GM23248 (cell line): ENCODE measurements around the gene SETBP1. TPM values are rescaled to one million over a fixed set of nuclear protein-coding genes. Genes with fewer than 3 reads are reported as not detected.
A peak's percentile ranks its signal among the peaks of the same experiment; 100 is the strongest.

Source experiments
- DNase-seq: peaks from one replicate; pipeline ENCODE4 v3.0.0-alpha.2; 2015
- H2AFZ ChIP-seq: fragments of 200-600 bp; sonication (generic); 2 replicates; pipeline ENCODE4 v1.6.1; 2016; ENCODE audit warnings: antibody characterized with exemption
- H3F3A ChIP-seq: fragments of 200-600 bp; sonication (generic); 2 replicates; pipeline ENCODE4 v1.6.1; 2016; ENCODE audit warnings: mild to moderate bottlenecking, antibody characterized with exemption, mixed run types; ENCODE audit not compliant: insufficient read depth
- H3K27ac ChIP-seq: fragments of 200-600 bp; sonication (generic); 2 replicates; pipeline ENCODE4 v1.5.1; 2016; ENCODE audit warnings: mild to moderate bottlenecking
- H3K27me3 ChIP-seq: fragments of 200-600 bp; sonication (generic); replicated peaks from 2 replicates; pipeline ENCODE4 v1.6.1; 2016; ENCODE audit warnings: mild to moderate bottlenecking; ENCODE audit not compliant: insufficient read depth
- H3K36me3 ChIP-seq: fragments of 200-600 bp; sonication (generic); 2 replicates; pipeline ENCODE4 v1.6.1; 2016; ENCODE audit warnings: low read depth, mild to moderate bottlenecking
- H3K4me1 ChIP-seq: fragments of 200-600 bp; sonication (generic); 2 replicates; pipeline ENCODE4 v1.6.1; 2016; ENCODE audit warnings: mild to moderate bottlenecking; ENCODE audit not compliant: insufficient read depth
- H3K4me2 ChIP-seq: fragments of 200-600 bp; sonication (generic); one replicate; pipeline ENCODE4 v1.6.1; 2016; ENCODE audit warnings: mild to moderate bottlenecking; ENCODE audit not compliant: unreplicated experiment
- H3K4me3 ChIP-seq: fragments of 200-600 bp; sonication (generic); 2 replicates; pipeline ENCODE4 v1.5.1; 2016; ENCODE audit warnings: mild to moderate bottlenecking
- H3K79me2 ChIP-seq: fragments of 200-600 bp; sonication (generic); 2 replicates; pipeline ENCODE4 v1.6.1; 2016; ENCODE audit warnings: mild to moderate bottlenecking; ENCODE audit not compliant: insufficient read depth
- H3K9ac ChIP-seq: fragments of 200-600 bp; sonication (generic); 2 replicates; pipeline ENCODE4 v1.6.1; 2016; ENCODE audit warnings: mild to moderate bottlenecking
- H3K9me2 ChIP-seq: fragments of 200-600 bp; sonication (generic); 2 replicates; pipeline ENCODE4 v1.6.1; 2016; ENCODE audit warnings: mixed run types, mild to moderate bottlenecking, moderate library complexity; ENCODE audit not compliant: insufficient read depth
- H3K9me3 ChIP-seq: fragments of 200-600 bp; sonication (generic); one replicate; pipeline ENCODE4 v1.6.1; 2017; ENCODE audit warnings: low read depth
- H4K20me1 ChIP-seq: fragments of 200-600 bp; sonication (generic); 2 replicates; pipeline ENCODE4 v1.6.0; 2016; ENCODE audit not compliant: insufficient read depth
- EZH2 ChIP-seq: fragments of 200-600 bp; sonication (generic); IDR thresholded peaks from 2 replicates; pipeline ENCODE4 v1.6.1; 2018; ENCODE audit warnings: antibody characterized with exemption, mild to moderate bottlenecking; ENCODE audit not compliant: insufficient read depth, poor library complexity, severe bottlenecking
- EZH2phosphoT487 ChIP-seq: fragments of 200-600 bp; sonication (generic); IDR thresholded peaks from 2 replicates; pipeline ENCODE4 v1.6.1; 2018; ENCODE audit warnings: antibody characterized with exemption, moderate library complexity, mild to moderate bottlenecking, low read depth; ENCODE audit not compliant: insufficient read depth
- WGBS, 2 experiments: methylation state at CpG; one replicate each; pipeline ENCODE4 v1.1.6; 2015 to 2017; ENCODE audit warnings: low lambda C conversion rate in 2 of 2, low coverage in 1 of 2; ENCODE audit errors: missing lambda C conversion rate in 2 of 2; 5-methylcytosine and 5-hydroxymethylcytosine counted together
- in situ Hi-C: fragments of 300-500 bp; cut with MboI; formaldehyde crosslinking; loops from 2 replicates; pipeline ENCODE4 v1.15.0; 2020
- polyA plus RNA-seq: library from polyadenylated mRNA; unstranded; fragments of >200 nt; fragmentation: Nextera tagmentation; extraction: Ambion mirVana; gene quantifications from 2 replicates; pipeline ENCODE4 v1.2.1, GENCODE V29; 2016
- total RNA-seq: library from RNA; depleted of rRNA; stranded (reverse); fragments of >200 nt; shearing (Covaris generic); gene quantifications from 2 replicates; pipeline ENCODE4 v1.2.3, GENCODE V29; 2014

SETBP1 gene
- total and polyA plus RNA-seq, 2 experiments from 2014 or later = 1.3 to 4.1 TPM

DNA sequence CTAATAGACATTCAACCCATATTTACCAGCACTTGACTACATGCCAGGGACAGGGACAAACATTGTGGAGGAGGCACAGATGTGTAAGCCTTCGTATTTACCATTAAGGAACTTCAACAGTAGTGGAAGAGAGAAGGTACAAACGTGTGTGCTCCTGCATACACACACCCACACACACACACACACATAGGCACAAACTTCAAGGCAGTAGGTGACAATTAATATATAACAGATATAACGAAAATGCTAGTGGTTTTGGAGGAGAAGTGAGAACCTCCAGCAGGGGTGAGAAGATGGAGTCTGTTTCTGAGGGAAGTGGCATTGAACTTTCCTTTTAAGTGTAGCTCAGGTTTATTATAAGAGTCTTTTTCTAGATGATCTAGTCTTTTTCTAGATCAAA is 231.1 kb downstream of the SETBP1 start:
- Histone ChIP-seq H3F3A (peaks cover 11% of the 10 kb centered on the region; the same call in 1 of the 2 replicates), H3K27me3 (no peaks in the 10 kb centered on the region), H3K4me2 (no peak overlapping the region), H4K20me1 (no peaks in the 10 kb centered on the region), H3K4me3 (no peak overlapping the region), H2AFZ (no peak overlapping the region), H3K9me3 (no peaks in the 10 kb centered on the region), H3K79me2 (no peaks in the 10 kb centered on the region), H3K27ac (no peak overlapping the region), H3K4me1 (peaks cover 16% of the 10 kb centered on the region), H3K9me2 (no peaks in the 10 kb centered on the region), H3K36me3 (no peaks in the 10 kb centered on the region), H3K9ac (no peak overlapping the region)
- 85 to 89% methylated on average over 3 of the region's 3 CpGs for WGBS, 2 experiments
- in situ Hi-C loops = loop anchor here (25.0 kb wide), 1 partner anchor 301 kb away; no protein-coding TSS in a partner anchor
- no peak for DNase-seq
- no peak for TF ChIP-seq EZH2phosphoT487
- no peak for TF ChIP-seq EZH2

DNA sequence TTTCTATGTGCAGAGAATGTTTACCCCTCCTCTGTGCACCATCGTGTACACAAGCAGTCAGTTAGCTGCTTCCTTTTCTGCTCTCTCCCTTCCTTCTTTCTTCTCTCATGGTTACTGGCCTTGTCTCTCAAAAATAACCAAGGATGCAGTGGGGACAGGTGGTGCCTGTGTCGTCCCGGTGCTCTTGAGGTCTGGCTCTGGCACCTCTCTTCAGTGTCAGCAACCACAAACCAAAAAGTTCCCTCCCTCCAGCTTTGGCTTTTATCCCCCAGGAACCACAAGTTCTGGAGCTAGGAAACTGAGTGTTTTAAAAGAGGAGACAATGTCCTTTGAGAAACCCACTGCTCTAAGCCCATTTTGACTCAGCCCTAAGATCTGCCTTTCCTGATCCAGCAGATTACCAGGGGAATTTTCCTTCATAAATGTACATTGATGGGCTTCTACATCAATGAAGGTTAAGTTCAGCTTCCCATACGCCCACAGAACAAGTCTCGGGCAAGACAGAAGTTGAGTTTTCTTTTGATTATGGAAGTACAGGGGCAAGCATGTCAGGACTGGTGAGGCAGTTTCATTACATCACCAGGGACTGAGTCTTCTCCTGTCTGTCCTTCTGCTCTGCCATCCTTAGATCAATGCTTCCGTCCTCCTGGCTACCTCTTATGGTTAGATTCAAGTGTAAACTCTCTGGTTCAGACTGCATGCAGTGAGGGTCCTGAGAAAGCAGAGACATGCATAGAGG is 232.2 kb downstream of the SETBP1 start:
- Histone ChIP-seq H4K20me1 (no peaks in the 10 kb centered on the region), H3K27me3 (no peaks in the 10 kb centered on the region), H3K4me1 (peaks cover 26% of the 10 kb centered on the region), H2AFZ (no peak overlapping the region), H3K27ac (no peak overlapping the region), H3K79me2 (no peaks in the 10 kb centered on the region), H3K36me3 (no peaks in the 10 kb centered on the region), H3K4me2 (no peak overlapping the region), H3K9me3 (no peaks in the 10 kb centered on the region), H3K9ac (no peak overlapping the region), H3F3A (peaks cover 18% of the 10 kb centered on the region; the same call in 1 of the 2 replicates), H3K9me2 (no peaks in the 10 kb centered on the region), H3K4me3 (no peak overlapping the region)
- in situ Hi-C loops = loop anchor here (25.0 kb wide), 1 partner anchor 299 kb away; no protein-coding TSS in a partner anchor
- no peak for DNase-seq
- TF ChIP-seq EZH2 (no peak), EZH2phosphoT487 (no peak)
- 89 to 94% methylated on average over 6 of the region's 6 CpGs for WGBS, 2 experiments

DNA sequence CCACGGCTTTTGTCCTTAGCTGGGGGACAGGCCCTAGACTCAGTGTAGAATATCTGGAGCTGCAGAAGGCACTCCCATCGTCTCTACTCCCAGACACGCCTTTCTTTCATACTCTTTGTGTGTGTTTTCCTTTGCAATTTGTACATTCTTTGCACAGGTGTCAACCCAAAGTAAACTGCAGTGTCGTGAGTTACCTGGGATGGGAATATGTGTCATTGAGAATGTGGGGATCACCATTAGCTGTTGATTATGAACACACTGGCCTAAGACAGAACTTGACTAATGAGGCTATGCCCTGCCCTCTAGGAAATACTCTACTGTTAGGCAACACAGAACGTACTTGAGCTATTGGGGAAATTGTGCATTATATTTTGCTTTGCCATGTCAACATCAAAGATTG is 233.3 kb downstream of the SETBP1 start:
- Histone ChIP-seq H3K4me3 (no peak overlapping the region), H3F3A (peaks cover 18% of the 10 kb centered on the region; the same call in 1 of the 2 replicates), H2AFZ (no peak overlapping the region), H3K9me2 (no peaks in the 10 kb centered on the region), H3K4me2 (no peak overlapping the region), H3K9ac (no peak overlapping the region), H3K4me1 (peaks cover 26% of the 10 kb centered on the region), H3K27me3 (no peaks in the 10 kb centered on the region), H3K27ac (no peak overlapping the region), H4K20me1 (no peaks in the 10 kb centered on the region), H3K9me3 (no peaks in the 10 kb centered on the region), H3K79me2 (no peaks in the 10 kb centered on the region), H3K36me3 (no peaks in the 10 kb centered on the region)
- in situ Hi-C loops = loop anchor here (25.0 kb wide), 1 partner anchor 298 kb away; no protein-coding TSS in a partner anchor
- 96 to 97% methylated on average over 5 of the region's 5 CpGs for WGBS, 2 experiments
- no peak for DNase-seq
- TF ChIP-seq EZH2 (no peak), EZH2phosphoT487 (no peak)

DNA sequence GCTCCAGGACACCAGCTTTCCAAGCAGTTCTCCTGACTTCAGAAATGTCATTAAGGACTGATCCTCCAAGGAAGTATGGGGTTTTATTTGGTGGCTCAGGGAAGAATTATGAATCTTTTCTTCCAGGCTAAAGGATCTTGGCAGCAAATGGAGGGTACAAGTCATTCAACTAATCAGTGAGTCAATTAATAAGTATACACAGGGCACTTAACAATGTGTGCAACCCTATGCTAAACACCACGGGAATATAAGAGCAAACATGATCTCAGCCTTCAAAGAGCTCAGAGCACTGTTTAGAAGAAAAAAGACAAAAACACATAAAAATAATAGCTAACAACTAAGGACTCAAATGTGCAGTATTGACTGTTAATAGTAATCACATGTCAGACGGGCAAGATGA is 234.5 kb downstream of the SETBP1 start:
- Histone ChIP-seq H2AFZ (no peak overlapping the region), H3K27me3 (no peaks in the 10 kb centered on the region), H3K4me2 (no peak overlapping the region), H3K4me3 (no peak overlapping the region), H3K4me1 (peaks cover 26% of the 10 kb centered on the region), H3K27ac (no peak overlapping the region), H3K36me3 (no peaks in the 10 kb centered on the region), H3K9me3 (no peaks in the 10 kb centered on the region), H4K20me1 (no peaks in the 10 kb centered on the region), H3K9ac (no peak overlapping the region), H3K79me2 (no peaks in the 10 kb centered on the region), H3K9me2 (no peaks in the 10 kb centered on the region), H3F3A (peaks cover 18% of the 10 kb centered on the region; the same call in 1 of the 2 replicates)
- in situ Hi-C loops = loop anchor here (25.0 kb wide), 1 partner anchor 297 kb away; no protein-coding TSS in a partner anchor
- WGBS, 2 experiments = 43 to 44% methylated on average over 2 of the region's 2 CpGs
- TF ChIP-seq EZH2phosphoT487 (no peak), EZH2 (no peak)
- peak; percentile 22 for DNase-seq
